ENCODE results near the gene GPATCH8. TPM values are rescaled to one million over a fixed set of nuclear protein-coding genes. Genes with fewer than 3 reads are reported as not detected.

Gene GPATCH8
- total and polyA plus RNA-seq, 9 of the 15 experiments (the other 6 are each of a cell fraction or from before 2014, with no cell fraction given) = 10.6 to 29.6 (median 13.2) TPM

DNA sequence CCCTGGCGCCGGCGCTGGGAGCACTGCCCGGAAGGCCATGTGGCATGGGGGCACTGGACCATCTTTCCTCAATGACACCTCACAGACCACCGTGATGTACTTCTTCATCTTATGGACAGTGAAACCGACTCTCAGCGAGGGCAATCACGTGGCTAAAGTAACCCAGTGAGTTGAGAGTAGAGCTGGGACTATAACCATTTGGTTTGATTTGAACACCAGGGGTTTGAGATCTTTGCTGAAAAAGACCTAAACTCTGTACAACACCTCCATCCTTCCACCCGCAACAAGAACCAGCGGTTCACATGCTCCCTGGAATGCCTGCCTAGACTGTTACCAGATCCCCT is 117.1 kb downstream of the GPATCH8 start:
- ChIA-PET POLR2A (interaction anchor here (0.6 to 1.8 kb wide), 5 partner anchors 8 to 144 kb away, joined by 3 to 7 read pairs (median 3); no protein-coding TSS in a partner anchor), CTCF (ENCODE audit: low intra/inter-chr PET ratio) (interaction anchor here (1.1 kb wide), 1 partner anchor 117 kb away, joined by 3 read pairs; no protein-coding TSS in a partner anchor)
- TF ChIP-seq, protein P1, sequence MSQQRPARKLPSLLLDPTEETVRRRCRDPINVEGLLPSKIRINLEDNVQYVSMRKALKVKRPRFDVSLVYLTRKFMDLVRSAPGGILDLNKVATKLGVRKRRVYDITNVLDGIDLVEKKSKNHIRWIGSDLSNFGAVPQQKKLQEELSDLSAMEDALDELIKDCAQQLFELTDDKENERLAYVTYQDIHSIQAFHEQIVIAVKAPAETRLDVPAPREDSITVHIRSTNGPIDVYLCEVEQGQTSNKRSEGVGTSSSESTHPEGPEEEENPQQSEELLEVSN (IDR thresholded peaks at IDR 0.05; ENCODE audit: borderline replicate concordance in 1 of 2, extremely low read depth in 1 of 2, insufficient read depth in 1 of 2, insufficient read length in 1 of 2, low read depth in 1 of 2, low read length in 1 of 2, poor library complexity in 1 of 2, severe bottlenecking in 1 of 2) = peak in 1 of 2 experiments; percentile 9
- TF ChIP-seq, protein P2, sequence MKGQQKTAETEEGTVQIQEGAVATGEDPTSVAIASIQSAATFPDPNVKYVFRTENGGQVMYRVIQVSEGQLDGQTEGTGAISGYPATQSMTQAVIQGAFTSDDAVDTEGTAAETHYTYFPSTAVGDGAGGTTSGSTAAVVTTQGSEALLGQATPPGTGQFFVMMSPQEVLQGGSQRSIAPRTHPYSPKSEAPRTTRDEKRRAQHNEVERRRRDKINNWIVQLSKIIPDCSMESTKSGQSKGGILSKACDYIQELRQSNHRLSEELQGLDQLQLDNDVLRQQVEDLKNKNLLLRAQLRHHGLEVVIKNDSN (CRISPR knock-in tag; IDR thresholded peaks at IDR 0.05) = peak; percentile 68
- TF ChIP-seq, protein P3, sequence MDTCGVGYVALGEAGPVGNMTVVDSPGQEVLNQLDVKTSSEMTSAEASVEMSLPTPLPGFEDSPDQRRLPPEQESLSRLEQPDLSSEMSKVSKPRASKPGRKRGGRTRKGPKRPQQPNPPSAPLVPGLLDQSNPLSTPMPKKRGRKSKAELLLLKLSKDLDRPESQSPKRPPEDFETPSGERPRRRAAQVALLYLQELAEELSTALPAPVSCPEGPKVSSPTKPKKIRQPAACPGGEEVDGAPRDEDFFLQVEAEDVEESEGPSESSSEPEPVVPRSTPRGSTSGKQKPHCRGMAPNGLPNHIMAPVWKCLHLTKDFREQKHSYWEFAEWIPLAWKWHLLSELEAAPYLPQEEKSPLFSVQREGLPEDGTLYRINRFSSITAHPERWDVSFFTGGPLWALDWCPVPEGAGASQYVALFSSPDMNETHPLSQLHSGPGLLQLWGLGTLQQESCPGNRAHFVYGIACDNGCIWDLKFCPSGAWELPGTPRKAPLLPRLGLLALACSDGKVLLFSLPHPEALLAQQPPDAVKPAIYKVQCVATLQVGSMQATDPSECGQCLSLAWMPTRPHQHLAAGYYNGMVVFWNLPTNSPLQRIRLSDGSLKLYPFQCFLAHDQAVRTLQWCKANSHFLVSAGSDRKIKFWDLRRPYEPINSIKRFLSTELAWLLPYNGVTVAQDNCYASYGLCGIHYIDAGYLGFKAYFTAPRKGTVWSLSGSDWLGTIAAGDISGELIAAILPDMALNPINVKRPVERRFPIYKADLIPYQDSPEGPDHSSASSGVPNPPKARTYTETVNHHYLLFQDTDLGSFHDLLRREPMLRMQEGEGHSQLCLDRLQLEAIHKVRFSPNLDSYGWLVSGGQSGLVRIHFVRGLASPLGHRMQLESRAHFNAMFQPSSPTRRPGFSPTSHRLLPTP (IDR thresholded peaks at IDR 0.05; ENCODE audit: borderline replicate concordance, extremely low read depth, insufficient read length) = no peak
- TF ChIP-seq ZNF263 (CRISPR knock-in tag; IDR thresholded peaks at IDR 0.05; ENCODE audit: borderline replicate concordance) = peak; percentile 12; the same call in 1 of the 2 replicates
- Histone ChIP-seq H4K20me1 (replicated peaks; ENCODE audit: control insufficient read depth, insufficient read depth, low read length) (no peaks in the 10 kb centered on the region), H3K4me2 (ENCODE audit: insufficient read depth, low read length) (peak overlapping the region; percentile 88), H3K9me1 (ENCODE audit: control insufficient read depth, insufficient read depth, low read length) (no peaks in the 10 kb centered on the region), H3K4me1 (replicated peaks in 1 of 2; ENCODE audit: control insufficient read depth in 2 of 2, insufficient read depth in 2 of 2, low read length in 2 of 2) (peaks cover 38 to 44% of the 10 kb centered on the region in 2 experiments), H3K4me3 (peak overlapping the region; percentile 58), H3K9me3 (replicated peaks; ENCODE audit: control insufficient read depth, insufficient read depth, low read depth, low read length) (no peaks in the 10 kb centered on the region), H3K27ac (ENCODE audit: extremely low read depth, low read depth, low read length) (peak overlapping the region; percentile 83), H3K36me3 (ENCODE audit: control insufficient read depth, insufficient read depth, low read length) (no peaks in the 10 kb centered on the region), H3K79me2 (ENCODE audit: control insufficient read depth, insufficient read depth, low read length) (peaks cover 7% of the 10 kb centered on the region; the same call in 2 of the 3 replicates), H3K27me3 (ENCODE audit: control insufficient read depth in 2 of 2, insufficient read depth in 2 of 2, low read length in 2 of 2) (no peaks in the 10 kb centered on the region; a peak in 1 of 5 replicates), H2AFZ (ENCODE audit: low read depth, low read length) (peak overlapping the region; percentile 96), H3K9ac (ENCODE audit: insufficient read depth in 1 of 2, low read depth in 2 of 2, low read length in 2 of 2) (peak overlapping the region; percentile 79 to 95)
- no peak for DNase-seq (ENCODE audit: extremely low read depth in 1 of 4, low spot score in 3 of 4)
- no peak for ATAC-seq
- WGBS (ENCODE audit: insufficient coverage, low coverage, missing lambda C conversion rate) = 48% methylated on average over 10 of the region's 10 CpGs
- intact Hi-C loops (cut with micrococcal nuclease) (loop anchor here (5.0 kb wide), 1 partner anchor 116 kb away; the partner anchor contains the start of gene GPATCH8), in situ Hi-C loops (cut with MboI) (no loop called here)
- no TSS peak for BruUV-seq (replicated peaks)
- no peak for FAIRE-seq

All from K562 (cell line).